T-helper 22 cell (primary cell): Measurements from ENCODE around the gene CAP2.
"Not testable (repeated sequence)": the region's sequence is repeated elsewhere in the genome, so short reads cannot be mapped to it uniquely, and the experiment has no call there.

ENCODE experiments used
- DNase-seq: peaks from one replicate; pipeline ENCODE4 v3.0.0-alpha.2; 2020; ENCODE audit warnings: low read depth

CAP2 gene

GRCh38 chr6:17396256-17396655, 2.9 kb downstream of the CAP2 start:
- DNase-seq, result no peak

- DNase-seq, result no peak
Observed at GRCh38 chr6:17397764-17398194, 4.4 kb downstream of the CAP2 start.

- not testable (repeated sequence) for DNase-seq
Observed at GRCh38 chr6:17405181-17405943, 12.0 kb downstream of the CAP2 start.

- no peak for DNase-seq
Observed at GRCh38 chr6:17405944-17406245, 12.5 kb downstream of the CAP2 start.

GRCh38 chr6:17408081-17408480, 14.7 kb downstream of the CAP2 start:
- no peak for DNase-seq

GRCh38 chr6:17410281-17410680, 16.9 kb downstream of the CAP2 start:
- DNase-seq, result no peak

- DNase-seq, result no peak
Observed at GRCh38 chr6:17413313-17413750, 19.9 kb downstream of the CAP2 start.

GRCh38 chr6:17414395-17414794, 21.0 kb downstream of the CAP2 start:
- DNase-seq, result not testable (repeated sequence)

- no peak for DNase-seq
Observed at GRCh38 chr6:17415321-17415720, 21.9 kb downstream of the CAP2 start.

- DNase-seq, result no peak
Observed at GRCh38 chr6:17416806-17417205, 23.4 kb downstream of the CAP2 start.

- no peak for DNase-seq
Observed at GRCh38 chr6:17417817-17418216, 24.4 kb downstream of the CAP2 start.

GRCh38 chr6:17418281-17419188, 25.1 kb downstream of the CAP2 start:
- DNase-seq, result no peak

- DNase-seq, result no peak
Observed at GRCh38 chr6:17419189-17419575, 25.8 kb downstream of the CAP2 start.

GRCh38 chr6:17420368-17420767, 27.0 kb downstream of the CAP2 start:
- no peak for DNase-seq

- DNase-seq, result no peak
Observed at GRCh38 chr6:17421406-17421805, 28.0 kb downstream of the CAP2 start.

- no peak for DNase-seq
Observed at GRCh38 chr6:17423026-17423425, 29.6 kb downstream of the CAP2 start.

- no peak for DNase-seq
Observed at GRCh38 chr6:17427062-17427461, 33.7 kb downstream of the CAP2 start.

- DNase-seq, result no peak
Observed at GRCh38 chr6:17427617-17428016, 34.2 kb downstream of the CAP2 start.

- not testable (repeated sequence) for DNase-seq
Observed at GRCh38 chr6:17428595-17429120, 35.3 kb downstream of the CAP2 start.

- no peak for DNase-seq
Observed at GRCh38 chr6:17429383-17430061, 36.1 kb downstream of the CAP2 start.

GRCh38 chr6:17431581-17431980, 38.2 kb downstream of the CAP2 start:
- DNase-seq, result no peak

- DNase-seq, result no peak
Observed at GRCh38 chr6:17432356-17432755, 39.0 kb downstream of the CAP2 start.
